Endothelial cell of coronary artery (primary cell): ENCODE data around the gene SPC25. TPM values are rescaled to one million over a fixed set of nuclear protein-coding genes. Genes with fewer than 3 reads are reported as not detected.

ENCODE experiments used
- total RNA-seq: library from RNA; depleted of rRNA; stranded (reverse); fragments of >200 nt; gene quantifications from 2 replicates; pipeline ENCODE4 v1.2.3, GENCODE V29; 2014

The SPC25 gene
- 1.6 and 6.4 TPM in 2 replicates for total RNA-seq

GRCh38 chr2:168890006-168890782, at the start of gene SPC25:
SPC25 (minus strand) TSS chr2:168890430; CDS start chr2:168889519, 911 bp downstream.

DNA sequence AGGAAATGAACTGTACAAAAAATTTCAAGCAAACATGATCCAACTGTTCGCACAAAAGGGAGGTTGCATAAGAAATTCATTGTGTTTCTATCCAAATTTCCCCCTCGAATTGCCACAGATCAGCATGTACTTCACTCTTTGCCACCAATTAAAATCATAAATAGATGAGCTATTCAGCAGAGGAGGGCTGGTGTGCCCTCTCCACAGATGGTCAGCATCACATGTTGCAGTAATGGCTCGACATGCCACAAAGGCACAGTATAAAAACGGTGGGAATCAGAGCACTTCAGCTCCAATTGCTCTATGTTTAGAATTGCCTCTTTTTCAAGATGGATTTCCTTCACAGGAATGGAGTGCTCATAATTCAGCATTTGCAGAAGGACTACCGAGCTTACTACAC, 10.8 kb upstream of the SPC25 start, which contains the start of gene G6PC2:
Gene G6PC2, plus strand, starts transcription at position 289 of the 400 bp plus-strand sequence. Its CDS starts 41 bp downstream, at position 330.

Other genes starting within 250 kb of the SPC25 start
- 0.36 TPM in 1 of 2 replicates, not detected in the other for gene NOSTRIN, start 87.8 kb downstream of the SPC25 start, total RNA-seq
- not detected in 2 replicates for gene G6PC2, start 10.9 kb upstream of the SPC25 start, total RNA-seq
- gene ABCB11, start 140.9 kb upstream of the SPC25 start, total RNA-seq: 0.18 and 0.56 TPM in 2 replicates
- under 0.01 and 17.0 TPM in 2 replicates for gene DHRS9, start 179.1 kb upstream of the SPC25 start, total RNA-seq